ENCODE data around the gene CENPU.
A peak's percentile ranks its signal among the peaks of the same experiment; 100 is the strongest.
"Not testable (repeated sequence)": the region's sequence is repeated elsewhere in the genome, so short reads cannot be mapped to it uniquely, and the experiment has no call there.

The CENPU gene, protein sequence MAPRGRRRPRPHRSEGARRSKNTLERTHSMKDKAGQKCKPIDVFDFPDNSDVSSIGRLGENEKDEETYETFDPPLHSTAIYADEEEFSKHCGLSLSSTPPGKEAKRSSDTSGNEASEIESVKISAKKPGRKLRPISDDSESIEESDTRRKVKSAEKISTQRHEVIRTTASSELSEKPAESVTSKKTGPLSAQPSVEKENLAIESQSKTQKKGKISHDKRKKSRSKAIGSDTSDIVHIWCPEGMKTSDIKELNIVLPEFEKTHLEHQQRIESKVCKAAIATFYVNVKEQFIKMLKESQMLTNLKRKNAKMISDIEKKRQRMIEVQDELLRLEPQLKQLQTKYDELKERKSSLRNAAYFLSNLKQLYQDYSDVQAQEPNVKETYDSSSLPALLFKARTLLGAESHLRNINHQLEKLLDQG

DNA sequence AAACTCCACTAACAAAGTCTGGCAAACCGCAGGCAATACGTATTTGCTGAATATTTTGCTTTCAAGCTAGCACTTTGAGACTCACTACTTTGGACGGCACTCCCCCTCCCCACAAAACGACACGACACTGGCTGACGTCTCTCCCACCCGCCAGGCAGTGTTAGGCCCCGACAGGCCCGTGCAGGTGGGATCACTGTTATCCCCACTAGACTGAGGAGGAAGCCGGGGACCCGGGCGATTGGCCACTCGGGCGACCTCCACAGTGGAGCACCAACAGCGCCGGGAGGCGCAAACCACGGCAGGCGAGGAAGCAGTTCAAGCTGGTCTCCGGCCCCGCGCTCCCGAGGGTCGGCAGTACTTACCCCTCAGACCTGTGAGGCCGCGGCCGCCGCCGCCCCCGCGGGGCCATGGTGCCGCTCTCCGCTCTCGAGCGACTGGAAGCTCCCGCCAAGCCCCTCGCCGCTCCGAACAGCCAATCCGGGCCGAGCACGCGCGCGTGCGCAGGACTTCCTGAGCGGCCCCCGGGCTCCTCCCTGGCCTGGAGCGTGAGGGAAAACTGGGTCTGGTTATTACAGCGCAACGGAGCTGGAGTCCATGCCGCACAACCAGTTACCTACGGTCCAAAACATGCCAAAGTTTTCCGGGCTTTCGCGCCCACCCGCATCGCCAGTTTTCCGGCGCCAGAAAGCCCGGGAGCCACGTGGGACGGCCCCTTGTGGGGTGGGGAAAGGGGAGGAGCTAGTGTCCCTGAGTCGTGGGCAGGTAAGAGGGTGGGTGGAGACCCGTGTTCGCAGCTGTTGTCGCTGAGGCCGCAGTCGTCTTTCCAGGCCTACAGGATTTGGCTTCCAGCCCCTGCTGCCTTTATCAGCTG lies at the start of gene CENPU:
Gene CENPU (minus strand): TSS at position 443 of the 871 bp plus-strand sequence. CDS start 34 bp downstream, at position 409.
- peak; percentile 97 for DNase-seq (ENCODE audit: extremely low read depth, low read depth)
- H3K4me3 ChIP-seq (replicated peaks; ENCODE audit: low read depth, low read length), result peak within 1 kb of the TSS; percentile 80
- TF ChIP-seq, protein P1, sequence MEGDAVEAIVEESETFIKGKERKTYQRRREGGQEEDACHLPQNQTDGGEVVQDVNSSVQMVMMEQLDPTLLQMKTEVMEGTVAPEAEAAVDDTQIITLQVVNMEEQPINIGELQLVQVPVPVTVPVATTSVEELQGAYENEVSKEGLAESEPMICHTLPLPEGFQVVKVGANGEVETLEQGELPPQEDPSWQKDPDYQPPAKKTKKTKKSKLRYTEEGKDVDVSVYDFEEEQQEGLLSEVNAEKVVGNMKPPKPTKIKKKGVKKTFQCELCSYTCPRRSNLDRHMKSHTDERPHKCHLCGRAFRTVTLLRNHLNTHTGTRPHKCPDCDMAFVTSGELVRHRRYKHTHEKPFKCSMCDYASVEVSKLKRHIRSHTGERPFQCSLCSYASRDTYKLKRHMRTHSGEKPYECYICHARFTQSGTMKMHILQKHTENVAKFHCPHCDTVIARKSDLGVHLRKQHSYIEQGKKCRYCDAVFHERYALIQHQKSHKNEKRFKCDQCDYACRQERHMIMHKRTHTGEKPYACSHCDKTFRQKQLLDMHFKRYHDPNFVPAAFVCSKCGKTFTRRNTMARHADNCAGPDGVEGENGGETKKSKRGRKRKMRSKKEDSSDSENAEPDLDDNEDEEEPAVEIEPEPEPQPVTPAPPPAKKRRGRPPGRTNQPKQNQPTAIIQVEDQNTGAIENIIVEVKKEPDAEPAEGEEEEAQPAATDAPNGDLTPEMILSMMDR (IDR thresholded peaks at IDR 0.05; ENCODE audit: low read depth, low read length, missing control alignments), result no peak

DNA sequence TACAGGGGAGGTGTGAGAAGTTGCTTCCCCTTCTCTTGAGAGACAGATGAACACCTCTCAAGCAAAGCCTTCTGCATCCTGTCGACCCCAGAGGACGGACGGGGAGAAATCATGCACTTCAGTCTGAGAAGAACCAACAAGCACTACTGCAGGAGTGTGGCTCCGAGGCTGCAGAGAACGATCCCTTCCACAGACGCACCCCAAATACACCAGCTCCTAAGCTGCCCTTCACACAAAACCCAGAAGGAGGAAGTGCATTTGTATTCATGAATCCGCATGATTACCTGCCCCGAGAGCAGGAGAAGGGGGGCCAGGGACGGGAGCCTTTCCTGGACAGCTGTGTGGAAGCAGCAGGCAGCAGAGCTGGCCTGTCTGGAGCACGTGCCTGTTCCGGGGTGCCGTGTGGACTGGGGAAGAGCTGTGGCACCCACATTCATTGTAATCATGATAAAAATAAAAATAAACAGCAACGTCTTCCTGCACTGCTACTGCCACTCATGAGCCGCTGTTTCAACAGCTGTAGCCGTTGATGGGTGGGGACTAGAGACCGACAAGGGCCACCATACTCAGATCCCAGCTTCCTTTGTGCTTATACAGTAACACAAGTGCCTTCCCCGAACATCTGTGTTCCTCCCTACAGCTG lies 49.0 kb upstream of the CENPU start:
- TF ChIP-seq, protein P1 (IDR thresholded peaks at IDR 0.05; ENCODE audit: low read depth, low read length, missing control alignments), result no peak
- no peak overlapping the region for H3K4me3 ChIP-seq (replicated peaks; ENCODE audit: low read depth, low read length)
- no peak for DNase-seq (ENCODE audit: extremely low read depth, low read depth)

DNA sequence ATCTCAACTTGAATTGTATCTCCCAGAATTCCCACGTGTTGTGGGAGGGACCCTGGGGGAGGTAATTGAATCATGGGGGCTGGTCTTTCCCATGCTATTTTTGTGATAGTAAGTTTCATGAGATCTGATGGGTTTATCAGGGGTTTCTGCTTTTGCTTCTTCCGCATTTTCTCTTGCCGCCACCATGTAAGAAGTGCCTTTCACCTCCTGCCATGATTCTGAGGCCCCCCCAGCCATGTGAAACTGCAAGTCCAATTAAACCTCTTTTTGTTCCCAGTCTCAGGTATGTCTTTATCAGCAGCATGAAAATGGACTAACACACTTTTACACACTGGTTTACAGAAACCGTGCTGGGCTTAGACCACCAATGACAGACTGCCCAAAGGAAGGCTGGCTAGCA lies 45.3 kb upstream of the CENPU start:
- DNase-seq (ENCODE audit: extremely low read depth, low read depth); H3K4me3 ChIP-seq (replicated peaks; ENCODE audit: low read depth, low read length): not testable (repeated sequence)

DNA sequence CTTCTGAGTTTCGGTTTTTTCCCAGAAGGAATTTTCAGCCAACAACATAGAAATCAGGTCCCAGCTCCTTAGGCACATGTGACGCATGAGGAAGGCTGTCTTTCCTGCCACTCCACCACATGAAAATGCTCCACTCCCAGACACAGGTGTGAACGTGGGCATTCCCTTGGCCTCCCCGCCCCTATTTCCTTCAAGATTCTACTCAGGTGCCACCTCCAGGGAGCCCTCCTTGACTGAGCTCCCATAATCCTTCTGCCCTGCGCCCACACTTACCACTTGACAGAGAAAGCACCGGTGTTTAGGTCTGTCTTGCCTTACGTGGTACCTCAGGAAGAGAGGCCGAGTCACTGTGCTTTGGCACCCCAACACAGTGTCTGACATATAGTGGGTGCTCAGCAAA lies 44.4 kb upstream of the CENPU start:
- DNase-seq (ENCODE audit: extremely low read depth, low read depth), result no peak
- H3K4me3 ChIP-seq (replicated peaks; ENCODE audit: low read depth, low read length), result no peak overlapping the region
- TF ChIP-seq, protein P1 (IDR thresholded peaks at IDR 0.05; ENCODE audit: low read depth, low read length, missing control alignments), result no peak

DNA sequence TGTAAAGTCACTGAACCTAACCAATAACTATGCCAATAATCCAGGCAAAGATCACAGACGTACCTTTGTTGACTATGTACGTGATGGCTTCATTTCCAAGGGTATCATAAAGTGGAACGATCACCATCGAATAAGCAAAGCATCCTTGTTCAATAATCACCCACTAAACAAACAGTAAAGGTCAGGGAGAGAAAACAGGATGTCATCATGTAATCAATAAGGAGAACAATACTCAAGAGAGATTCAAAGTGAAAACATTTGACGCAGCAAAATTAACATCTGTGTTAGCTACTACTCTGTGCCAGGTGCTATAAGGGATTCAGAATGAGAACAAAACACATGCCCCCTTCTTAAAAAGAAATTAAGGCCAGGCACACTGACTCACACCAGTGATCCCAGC lies 42.9 kb upstream of the CENPU start:
- DNase-seq (ENCODE audit: extremely low read depth, low read depth), result no peak
- H3K4me3 ChIP-seq (replicated peaks; ENCODE audit: low read depth, low read length), result no peak overlapping the region
- TF ChIP-seq, protein P1 (IDR thresholded peaks at IDR 0.05; ENCODE audit: low read depth, low read length, missing control alignments), result no peak

DNA sequence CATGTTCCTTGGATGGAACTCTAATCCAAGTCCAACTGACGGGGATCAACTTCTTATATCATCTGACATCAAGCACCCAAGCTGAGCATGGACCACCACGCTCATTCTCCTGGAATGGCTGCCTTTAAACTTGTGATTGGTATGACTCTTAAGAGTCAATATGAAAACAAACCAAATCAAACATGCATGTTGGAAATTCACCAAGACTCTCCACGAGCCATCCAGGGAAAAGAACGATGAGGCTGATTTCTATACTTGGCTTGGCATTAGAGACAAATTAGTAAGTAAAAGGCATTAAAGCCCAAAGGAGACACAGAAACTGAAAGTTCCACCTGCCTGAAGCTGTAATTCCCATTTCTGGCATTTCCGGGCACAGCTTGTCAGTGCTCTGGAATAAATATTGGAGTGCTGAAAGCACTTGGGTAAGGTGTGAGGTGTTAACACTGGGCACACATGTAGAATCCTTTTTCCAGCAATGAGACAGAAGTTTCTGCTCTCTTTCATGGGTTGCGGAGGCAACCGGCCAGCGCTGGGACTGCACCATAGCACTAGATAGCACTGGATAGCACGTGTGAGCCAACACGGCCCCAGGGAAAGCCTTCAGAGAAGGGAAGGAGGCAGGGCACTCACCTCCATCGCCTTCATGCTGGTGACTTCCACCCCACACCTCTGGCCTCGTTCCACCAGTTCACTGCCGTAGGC lies 42.1 kb upstream of the CENPU start:
- no peak overlapping the region for H3K4me3 ChIP-seq (replicated peaks; ENCODE audit: low read depth, low read length)
- DNase-seq (ENCODE audit: extremely low read depth, low read depth), result no peak
- TF ChIP-seq, protein P1 (IDR thresholded peaks at IDR 0.05; ENCODE audit: low read depth, low read length, missing control alignments), result no peak

Measured in HFF-Myc (cell line).